Liver (tissue), 9 donors: ENCODE results near the gene KIAA0825. TPM values are rescaled to one million over a fixed set of nuclear protein-coding genes. Genes with fewer than 3 reads are reported as not detected.
"Not testable (repeated sequence)": the region's sequence is repeated elsewhere in the genome, so short reads cannot be mapped to it uniquely, and the experiment has no call there.

Experiments used
- DNase-seq: peaks from one replicate; pipeline ENCODE4 v3.0.0-alpha.2; 2017; ENCODE audit warnings: low spot score
- H3K27ac ChIP-seq, 2 donors: one replicate each; pipeline ENCODE4 v1.7.0; 2013; ENCODE audit warnings: inconsistent platforms in 2 of 2, low read length in 2 of 2, control low read depth in 1 of 2, low read depth in 1 of 2, mild to moderate bottlenecking in 1 of 2
- H3K27me3 ChIP-seq, 4 donors: one replicate each; pipeline versions ENCODE4 v1.6.1 to v1.7.0; 2013; ENCODE audit warnings: low read length in 3 of 4, inconsistent platforms in 1 of 4, mild to moderate bottlenecking in 1 of 4, moderate library complexity in 1 of 4; ENCODE audit not compliant: control insufficient read depth in 4 of 4, insufficient read depth in 4 of 4
- H3K36me3 ChIP-seq, 4 donors: one replicate each; pipeline versions ENCODE4 v1.6.1 to v1.7.0; 2013; ENCODE audit warnings: low read length in 3 of 4, mild to moderate bottlenecking in 3 of 4, low read depth in 1 of 4, moderate library complexity in 1 of 4; ENCODE audit not compliant: control insufficient read depth in 4 of 4, insufficient read depth in 3 of 4
- H3K4me1 ChIP-seq, 4 donors: one replicate each; pipeline versions ENCODE4 v1.6.1 to v1.7.0; 2013; ENCODE audit warnings: low read length in 3 of 4, mild to moderate bottlenecking in 3 of 4, moderate library complexity in 1 of 4; ENCODE audit not compliant: control insufficient read depth in 4 of 4, insufficient read depth in 4 of 4
- H3K4me3 ChIP-seq, 3 donors: one replicate each; pipeline versions ENCODE4 v1.6.1 to v1.7.0; 2013; ENCODE audit warnings: low read length in 3 of 3, control low read depth in 1 of 3, low read depth in 1 of 3, mild to moderate bottlenecking in 1 of 3
- H3K9ac ChIP-seq, 2 donors: one replicate each; pipeline ENCODE4 v1.7.0; 2013; ENCODE audit warnings: low read length in 2 of 2, mild to moderate bottlenecking in 2 of 2, moderate library complexity in 2 of 2, control low read depth in 1 of 2, low read depth in 1 of 2
- H3K9me3 ChIP-seq, 4 donors: one replicate each; pipeline versions ENCODE4 v1.6.1 to v1.7.0; 2013; ENCODE audit warnings: low read length in 3 of 4; ENCODE audit not compliant: control insufficient read depth in 4 of 4
- EGR1 ChIP-seq, 2 donors: IDR thresholded peaks; 2 replicates each; pipeline ENCODE4 v1.6.1; 2016 to 2018; ENCODE audit warnings: antibody characterized with exemption in 2 of 2, low read depth in 2 of 2
- FOXA1 ChIP-seq: IDR thresholded peaks from 2 replicates; pipeline ENCODE4 v1.6.1; 2016; ENCODE audit warnings: antibody characterized with exemption
- HNF4A ChIP-seq, 2 donors: conservative IDR thresholded peaks; 2 replicates each; pipeline ENCODE4 v1.6.1; 2016; ENCODE audit warnings: antibody characterized with exemption in 2 of 2, mild to moderate bottlenecking in 2 of 2
- HNF4G ChIP-seq: IDR thresholded peaks from 2 replicates; pipeline ENCODE4 v1.6.1; 2016; ENCODE audit warnings: antibody characterized with exemption
- JUND ChIP-seq, 2 donors: IDR thresholded peaks; 2 replicates each; pipeline ENCODE4 v1.6.1; 2016; ENCODE audit warnings: antibody characterized with exemption in 2 of 2
- SP1 ChIP-seq: IDR thresholded peaks from 2 replicates; pipeline ENCODE4 v1.6.1; 2018; ENCODE audit warnings: antibody characterized with exemption, mild to moderate bottlenecking
- YY1 ChIP-seq: IDR thresholded peaks from 2 replicates; pipeline ENCODE4 v1.6.1; 2016; ENCODE audit warnings: antibody characterized with exemption, mild to moderate bottlenecking
- WGBS: extraction: QIAGEN DNeasy Blood & Tissue Kit; methylation state at CpG from one replicate; pipeline ENCODE4 v1.1.7; 2013; 5-methylcytosine and 5-hydroxymethylcytosine counted together
- polyA plus RNA-seq, 2 donors: library from polyadenylated mRNA; stranded (reverse) in 1 of 2; unstranded in 1 of 2; fragments of 200-250 nt in 1 of 2; fragments of >200 nt in 1 of 2; fragmentation: Nextera tagmentation in 1 of 2; extraction: Ambion mirVana in 1 of 2; gene quantifications; one replicate each; pipeline versions ENCODE4 v1.2.1 to v1.2.3, GENCODE V29; 2013 to 2015
- total RNA-seq, 2 donors: library from RNA; depleted of rRNA; stranded (reverse); fragments of >200 nt; gene quantifications; one replicate each; pipeline ENCODE4 v1.2.3, GENCODE V29; 2014
- TF ChIP-seq, protein P1 (sequence below): fragments of 150-350 bp; IDR thresholded peaks from 2 replicates; pipeline ENCODE4 v1.5.1; 2017; ENCODE audit warnings: improper control_type of control experiment, low read depth, low read length; ENCODE audit not compliant: missing input control
- TF ChIP-seq, protein P2 (sequence below): IDR thresholded peaks from 2 replicates; pipeline ENCODE4 v1.6.1; 2016; ENCODE audit warnings: antibody characterized with exemption
- TF ChIP-seq, protein P3 (sequence below): IDR thresholded peaks from 2 replicates; pipeline ENCODE4 v1.6.1; 2016; ENCODE audit warnings: antibody characterized with exemption, mild to moderate bottlenecking
- donor health status: healthy.
- donor health status: healthy.
- donor health status: healthy.
- donor health status: healthy.
- donor health status: healthy.

KIAA0825 gene
- total and polyA plus RNA-seq, 4 donors, result 0.25 to 3.2 (median 1.2) TPM

DNA sequence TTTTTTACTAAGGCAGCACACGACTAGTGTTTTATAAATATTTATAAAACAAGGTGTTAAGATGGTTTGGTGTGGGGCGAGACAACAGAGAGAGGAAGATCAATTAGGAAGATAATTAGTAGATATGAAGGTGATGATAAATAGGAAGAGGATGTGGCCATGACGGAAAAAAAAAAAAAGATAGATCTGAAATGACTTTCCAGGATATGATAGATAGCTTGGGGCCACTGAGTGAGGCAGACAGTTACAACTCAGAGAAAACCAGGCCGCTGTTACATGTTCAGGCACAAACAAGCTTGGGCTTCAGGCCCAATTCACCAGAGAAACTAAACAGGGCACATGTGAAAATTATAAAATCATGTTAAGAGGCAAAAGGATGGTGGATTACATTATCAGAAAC is 43.2 kb downstream of the KIAA0825 start:
- TF ChIP-seq HNF4A (conservative IDR thresholded peaks at IDR 0.05), result no peak
- TF ChIP-seq, protein P1, sequence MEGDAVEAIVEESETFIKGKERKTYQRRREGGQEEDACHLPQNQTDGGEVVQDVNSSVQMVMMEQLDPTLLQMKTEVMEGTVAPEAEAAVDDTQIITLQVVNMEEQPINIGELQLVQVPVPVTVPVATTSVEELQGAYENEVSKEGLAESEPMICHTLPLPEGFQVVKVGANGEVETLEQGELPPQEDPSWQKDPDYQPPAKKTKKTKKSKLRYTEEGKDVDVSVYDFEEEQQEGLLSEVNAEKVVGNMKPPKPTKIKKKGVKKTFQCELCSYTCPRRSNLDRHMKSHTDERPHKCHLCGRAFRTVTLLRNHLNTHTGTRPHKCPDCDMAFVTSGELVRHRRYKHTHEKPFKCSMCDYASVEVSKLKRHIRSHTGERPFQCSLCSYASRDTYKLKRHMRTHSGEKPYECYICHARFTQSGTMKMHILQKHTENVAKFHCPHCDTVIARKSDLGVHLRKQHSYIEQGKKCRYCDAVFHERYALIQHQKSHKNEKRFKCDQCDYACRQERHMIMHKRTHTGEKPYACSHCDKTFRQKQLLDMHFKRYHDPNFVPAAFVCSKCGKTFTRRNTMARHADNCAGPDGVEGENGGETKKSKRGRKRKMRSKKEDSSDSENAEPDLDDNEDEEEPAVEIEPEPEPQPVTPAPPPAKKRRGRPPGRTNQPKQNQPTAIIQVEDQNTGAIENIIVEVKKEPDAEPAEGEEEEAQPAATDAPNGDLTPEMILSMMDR, result no peak
- TF ChIP-seq, protein P2, sequence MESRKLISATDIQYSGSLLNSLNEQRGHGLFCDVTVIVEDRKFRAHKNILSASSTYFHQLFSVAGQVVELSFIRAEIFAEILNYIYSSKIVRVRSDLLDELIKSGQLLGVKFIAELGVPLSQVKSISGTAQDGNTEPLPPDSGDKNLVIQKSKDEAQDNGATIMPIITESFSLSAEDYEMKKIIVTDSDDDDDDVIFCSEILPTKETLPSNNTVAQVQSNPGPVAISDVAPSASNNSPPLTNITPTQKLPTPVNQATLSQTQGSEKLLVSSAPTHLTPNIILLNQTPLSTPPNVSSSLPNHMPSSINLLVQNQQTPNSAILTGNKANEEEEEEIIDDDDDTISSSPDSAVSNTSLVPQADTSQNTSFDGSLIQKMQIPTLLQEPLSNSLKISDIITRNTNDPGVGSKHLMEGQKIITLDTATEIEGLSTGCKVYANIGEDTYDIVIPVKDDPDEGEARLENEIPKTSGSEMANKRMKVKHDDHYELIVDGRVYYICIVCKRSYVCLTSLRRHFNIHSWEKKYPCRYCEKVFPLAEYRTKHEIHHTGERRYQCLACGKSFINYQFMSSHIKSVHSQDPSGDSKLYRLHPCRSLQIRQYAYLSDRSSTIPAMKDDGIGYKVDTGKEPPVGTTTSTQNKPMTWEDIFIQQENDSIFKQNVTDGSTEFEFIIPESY, result no peak
- no peak for TF ChIP-seq HNF4G
- no peak for TF ChIP-seq SP1
- TF ChIP-seq YY1, result no peak
- TF ChIP-seq EGR1 (IDR thresholded peaks at IDR 0.05; ENCODE audit: low read depth in 2 of 2), result no peak
- Histone ChIP-seq H3K9me3 (no peaks in the 10 kb centered on the region), H3K36me3 (no peaks in the 10 kb centered on the region), H3K4me1 (no peaks in the 10 kb centered on the region), H3K9ac (no peak overlapping the region), H3K4me3 (no peak overlapping the region), H3K27ac (no peak overlapping the region), H3K27me3 (no peaks in the 10 kb centered on the region)
- WGBS, result 80% methylated on average over 4 of the region's 4 CpGs
- DNase-seq, result no peak

DNA sequence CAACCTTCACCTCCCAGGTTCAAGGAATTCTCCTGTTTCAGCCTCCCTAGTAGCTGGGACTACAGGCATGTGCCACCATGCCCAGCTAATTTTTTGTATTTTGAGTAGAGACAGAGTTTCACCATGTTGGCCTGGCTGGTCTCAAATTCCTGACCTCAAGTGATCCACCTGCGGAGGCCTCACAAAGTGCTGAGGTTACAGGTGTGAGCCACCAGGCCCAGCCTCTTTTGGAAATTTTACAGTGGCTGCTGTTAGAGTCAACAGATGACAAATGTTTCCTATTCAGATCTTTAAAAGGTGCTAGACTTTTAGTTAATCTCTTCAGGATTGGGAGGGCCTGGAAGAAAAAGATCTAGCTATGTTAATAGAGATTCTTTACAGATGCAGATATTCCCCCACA is 45.1 kb downstream of the KIAA0825 start:
- H3K4me1 ChIP-seq, H3K4me3 ChIP-seq, H3K27me3 ChIP-seq, H3K9ac ChIP-seq, DNase-seq, H3K27ac ChIP-seq, H3K36me3 ChIP-seq, H3K9me3 ChIP-seq: not testable (repeated sequence)
- WGBS, result 84% methylated on average over 1 of the region's 1 CpG

DNA sequence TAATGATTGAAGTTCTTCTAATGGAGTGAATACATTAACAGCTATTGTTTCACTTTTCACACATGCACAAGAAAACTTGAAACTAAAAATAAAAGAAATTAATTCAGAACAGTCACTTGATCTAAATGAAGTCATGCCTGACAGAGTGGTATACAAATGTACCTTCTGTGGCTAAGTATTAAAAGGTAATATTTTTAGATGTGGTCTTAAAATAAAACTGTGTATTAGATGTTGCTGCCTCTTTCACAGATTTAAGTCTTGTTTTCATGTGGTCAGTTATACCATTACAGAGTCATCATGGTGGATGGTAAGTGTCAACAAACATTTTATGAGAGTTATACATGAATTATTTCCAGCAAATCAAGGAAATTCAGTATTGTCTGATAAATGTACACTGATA is 47.0 kb downstream of the KIAA0825 start:
- Histone ChIP-seq H3K4me1 (no peaks in the 10 kb centered on the region), H3K9ac (no peak overlapping the region), H3K36me3 (no peaks in the 10 kb centered on the region), H3K27me3 (no peaks in the 10 kb centered on the region), H3K27ac (no peak overlapping the region), H3K9me3 (no peaks in the 10 kb centered on the region), H3K4me3 (no peak overlapping the region)
- DNase-seq, result no peak
- TF ChIP-seq JUND (IDR thresholded peaks at IDR 0.05) (no peak), YY1 (no peak), EGR1 (IDR thresholded peaks at IDR 0.05; ENCODE audit: low read depth in 2 of 2) (no peak), FOXA1 (no peak), HNF4A (conservative IDR thresholded peaks at IDR 0.05) (no peak)
- TF ChIP-seq, protein P3, sequence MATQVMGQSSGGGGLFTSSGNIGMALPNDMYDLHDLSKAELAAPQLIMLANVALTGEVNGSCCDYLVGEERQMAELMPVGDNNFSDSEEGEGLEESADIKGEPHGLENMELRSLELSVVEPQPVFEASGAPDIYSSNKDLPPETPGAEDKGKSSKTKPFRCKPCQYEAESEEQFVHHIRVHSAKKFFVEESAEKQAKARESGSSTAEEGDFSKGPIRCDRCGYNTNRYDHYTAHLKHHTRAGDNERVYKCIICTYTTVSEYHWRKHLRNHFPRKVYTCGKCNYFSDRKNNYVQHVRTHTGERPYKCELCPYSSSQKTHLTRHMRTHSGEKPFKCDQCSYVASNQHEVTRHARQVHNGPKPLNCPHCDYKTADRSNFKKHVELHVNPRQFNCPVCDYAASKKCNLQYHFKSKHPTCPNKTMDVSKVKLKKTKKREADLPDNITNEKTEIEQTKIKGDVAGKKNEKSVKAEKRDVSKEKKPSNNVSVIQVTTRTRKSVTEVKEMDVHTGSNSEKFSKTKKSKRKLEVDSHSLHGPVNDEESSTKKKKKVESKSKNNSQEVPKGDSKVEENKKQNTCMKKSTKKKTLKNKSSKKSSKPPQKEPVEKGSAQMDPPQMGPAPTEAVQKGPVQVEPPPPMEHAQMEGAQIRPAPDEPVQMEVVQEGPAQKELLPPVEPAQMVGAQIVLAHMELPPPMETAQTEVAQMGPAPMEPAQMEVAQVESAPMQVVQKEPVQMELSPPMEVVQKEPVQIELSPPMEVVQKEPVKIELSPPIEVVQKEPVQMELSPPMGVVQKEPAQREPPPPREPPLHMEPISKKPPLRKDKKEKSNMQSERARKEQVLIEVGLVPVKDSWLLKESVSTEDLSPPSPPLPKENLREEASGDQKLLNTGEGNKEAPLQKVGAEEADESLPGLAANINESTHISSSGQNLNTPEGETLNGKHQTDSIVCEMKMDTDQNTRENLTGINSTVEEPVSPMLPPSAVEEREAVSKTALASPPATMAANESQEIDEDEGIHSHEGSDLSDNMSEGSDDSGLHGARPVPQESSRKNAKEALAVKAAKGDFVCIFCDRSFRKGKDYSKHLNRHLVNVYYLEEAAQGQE, result no peak
- TF ChIP-seq, protein P2, result no peak
